Kidney (tissue), 14 donors: ENCODE results near the gene TLE1. TPM values are rescaled to one million over a fixed set of nuclear protein-coding genes. Genes with fewer than 3 reads are reported as not detected.

Experiments used
- DNase-seq, 5 donors: peaks; one replicate each; pipeline ENCODE4 v3.0.0-alpha.2; 2013 to 2020
- FAIRE-seq: peaks from 2 replicates; lab custom pipeline; 2012; peaks lifted over from hg19 to GRCh38; lab: Jason Lieb, UNC
- H3K27ac ChIP-seq, 2 donors: one replicate each; pipeline ENCODE4 v1.7.0; 2013; ENCODE audit warnings: low read depth in 2 of 2, low read length in 2 of 2, inconsistent platforms in 1 of 2
- H3K27me3 ChIP-seq: one replicate; pipeline ENCODE4 v1.7.1; 2013; ENCODE audit warnings: low read length, inconsistent platforms; ENCODE audit not compliant: control insufficient read depth, insufficient read depth
- H3K36me3 ChIP-seq, 3 donors: one replicate each; pipeline versions ENCODE4 v1.7.0 to v1.7.1; 2013; ENCODE audit warnings: low read length in 3 of 3, control low read depth in 1 of 3, inconsistent platforms in 1 of 3; ENCODE audit not compliant: insufficient read depth in 3 of 3, control insufficient read depth in 2 of 3
- H3K4me1 ChIP-seq, 3 donors: one replicate each; pipeline versions ENCODE4 v1.7.0 to v1.7.1; 2013; ENCODE audit warnings: low read length in 3 of 3, inconsistent platforms in 1 of 3, low read depth in 1 of 3; ENCODE audit not compliant: control insufficient read depth in 2 of 3, insufficient read depth in 2 of 3
- H3K4me3 ChIP-seq, 3 donors: one replicate each; pipeline versions ENCODE4 v1.7.0 to v1.8.1; 2013; ENCODE audit warnings: low read length in 3 of 3, control low read depth in 1 of 3, inconsistent platforms in 1 of 3
- H3K9ac ChIP-seq, 3 donors: one replicate each; pipeline versions ENCODE4 v1.7.0 to v1.7.1; 2013; ENCODE audit warnings: low read length in 3 of 3, control low read depth in 1 of 3, inconsistent platforms in 1 of 3
- H3K9me3 ChIP-seq, 3 donors: one replicate each; pipeline versions ENCODE4 v1.7.0 to v1.7.1; 2013; ENCODE audit warnings: low read length in 3 of 3, control low read depth in 1 of 3, inconsistent platforms in 1 of 3; ENCODE audit not compliant: control insufficient read depth in 2 of 3, insufficient read depth in 1 of 3
- CTCF ChIP-seq: IDR thresholded peaks from 3 replicates; pipeline ENCODE4 v1.5.1; 2012; ENCODE audit warnings: mild to moderate bottlenecking, moderate library complexity, borderline replicate concordance; ENCODE audit not compliant: insufficient read depth; ENCODE audit errors: extremely low read depth
- intact Hi-C: fragments of 100-400 bp; cut with DNase I; formaldehyde crosslinking; loops from one replicate; pipeline ENCODE4 v1.11.1; 2022
- polyA plus RNA-seq: library from polyadenylated mRNA; stranded (reverse); fragments of 350-450 nt; fragmentation: Illumina TruSeq; extraction: RNeasy Lipid Tissue Mini Kit (QIAGEN cat#74804); gene quantifications from one replicate; pipeline ENCODE4 v1.2.3, GENCODE V29; 2014; ENCODE audit warnings: low read depth, low replicate concordance; ENCODE audit not compliant: insufficient read depth
- total RNA-seq: library from RNA; stranded (reverse); fragmentation: NEBNext Ultra II Directional; extraction: Animal tissue kit (Norgen Biotek cat#: 25700); gene quantifications from one replicate; pipeline ENCODE4 v1.2.1, GENCODE V29; 2021
- donor health status: control.
- donor health status: control.
- donor health status: control.
- donor health status: control.
- donor health status: control.
- donor health status: DM: yes; HTN: yes; CAD: no.
- donor health status: Normal renal cell carcinoma (clear cell type).

The TLE1 gene
- total and polyA plus RNA-seq, 2 donors from 2014 or later, result 10.8 to 52.5 TPM

DNA sequence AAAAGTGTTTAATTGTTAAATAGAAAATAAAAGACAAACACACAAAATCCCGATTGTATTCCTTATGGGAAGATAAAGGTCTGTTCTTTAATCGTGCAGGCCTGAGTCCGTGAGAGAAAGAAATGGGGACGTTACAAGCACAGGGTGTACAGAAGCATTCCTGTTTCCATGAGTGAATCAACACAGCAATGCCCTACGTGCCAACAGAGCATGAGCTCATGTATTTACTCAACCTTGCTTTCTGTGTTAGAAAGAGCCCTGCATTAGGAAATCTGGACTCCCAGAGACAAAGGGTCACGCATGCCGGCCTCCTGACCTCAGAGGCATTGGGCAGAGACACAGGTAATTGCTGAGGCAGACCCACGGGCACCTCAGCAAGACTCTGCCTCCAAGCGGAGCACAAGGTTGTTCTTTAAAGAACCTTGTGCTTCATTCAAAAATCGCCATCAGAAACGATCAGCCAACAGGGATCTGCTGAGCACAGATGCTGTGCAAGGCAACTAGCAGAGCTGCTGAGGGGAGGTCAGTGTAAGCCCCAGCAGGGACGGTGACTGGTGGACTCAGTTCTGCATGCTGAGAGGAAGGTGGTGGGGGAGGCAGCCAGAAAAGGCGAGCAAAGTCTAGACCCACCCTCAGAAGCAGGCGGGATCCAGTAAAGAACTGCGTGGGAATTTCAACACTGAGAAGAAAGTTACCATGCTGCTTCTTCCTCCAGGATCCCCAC lies 101.0 kb downstream of the TLE1 start:
- Histone ChIP-seq H3K9ac (no peak overlapping the region), H3K27me3 (no peaks in the 10 kb centered on the region), H3K27ac (peak overlapping the region; percentile 38 to 49), H3K9me3 (no peaks in the 10 kb centered on the region), H3K4me3 (no peak overlapping the region), H3K36me3 (peaks cover 0 to 15% (median 2%) of the 10 kb centered on the region in 3 donors), H3K4me1 (peaks cover 0 to 7% (median 0%) of the 10 kb centered on the region in 3 donors)
- no peak for TF ChIP-seq CTCF
- peak; percentile 75 to 93 (median 86) for DNase-seq
- intact Hi-C loops, result no loop called here
- FAIRE-seq, result no peak

- Histone ChIP-seq H3K36me3 (peaks cover 0 to 15% (median 2%) of the 10 kb centered on the region in 3 donors), H3K27ac (no peak overlapping the region), H3K9ac (no peak overlapping the region), H3K27me3 (no peaks in the 10 kb centered on the region), H3K4me3 (no peak overlapping the region), H3K4me1 (peaks cover 0 to 7% (median 0%) of the 10 kb centered on the region in 3 donors), H3K9me3 (no peaks in the 10 kb centered on the region)
- no peak for DNase-seq
- intact Hi-C loops, result no loop called here
- TF ChIP-seq CTCF, result no peak
- FAIRE-seq, result no peak
Measured at GRCh38 chr9:81586786-81587185, 102.6 kb downstream of the TLE1 start.

- Histone ChIP-seq H3K27me3 (no peaks in the 10 kb centered on the region), H3K4me1 (peaks cover 0 to 7% (median 0%) of the 10 kb centered on the region in 3 donors), H3K9ac (no peak overlapping the region), H3K36me3 (peaks cover 0 to 12% (median 2%) of the 10 kb centered on the region in 3 donors), H3K4me3 (no peak overlapping the region), H3K9me3 (no peaks in the 10 kb centered on the region), H3K27ac (no peak overlapping the region)
- intact Hi-C loops, result no loop called here
- DNase-seq (peak in 2 of 5 donors; percentile 32 to 62), FAIRE-seq (no peak)
- no peak for TF ChIP-seq CTCF
Measured at GRCh38 chr9:81585191-81585763, 104.1 kb downstream of the TLE1 start.
